Smooth muscle cell (in vitro differentiated cells): ENCODE measurements around the gene CCDC85A. TPM values are rescaled to one million over a fixed set of nuclear protein-coding genes. Genes with fewer than 3 reads are reported as not detected.
A peak's percentile ranks its signal among the peaks of the same experiment; 100 is the strongest.

Source experiments
- DNase-seq: peaks from one replicate; lab custom pipeline; 2025; ENCODE audit not compliant: unreplicated experiment; lab: John Stamatoyannopoulos, UW
- H2AFZ ChIP-seq: fragments of 200-600 bp; sonication (generic); 2 replicates; pipeline ENCODE4 v1.6.0; 2016; ENCODE audit warnings: antibody characterized with exemption, low read depth, mild to moderate bottlenecking
- H3F3A ChIP-seq: fragments of 200-600 bp; sonication (generic); 2 replicates; pipeline ENCODE4 v1.6.0; 2017; ENCODE audit warnings: antibody characterized with exemption, low read depth
- H3K27ac ChIP-seq: fragments of 200-600 bp; sonication (generic); 2 replicates; pipeline ENCODE4 v1.5.1; 2016; ENCODE audit warnings: low read depth, mild to moderate bottlenecking
- H3K27me3 ChIP-seq: fragments of 200-600 bp; sonication (generic); 2 replicates; pipeline ENCODE4 v1.6.1; 2016; ENCODE audit warnings: low read depth, mild to moderate bottlenecking
- H3K36me3 ChIP-seq: fragments of 200-600 bp; sonication (generic); 2 replicates; pipeline ENCODE4 v1.5.1; 2016; ENCODE audit warnings: low read depth
- H3K4me1 ChIP-seq: fragments of 200-600 bp; sonication (generic); 2 replicates; pipeline ENCODE4 v1.5.1; 2016; ENCODE audit warnings: low read depth
- H3K4me2 ChIP-seq: fragments of 200-600 bp; sonication (generic); 2 replicates; pipeline ENCODE4 v1.6.0; 2016; ENCODE audit warnings: mild to moderate bottlenecking
- H3K4me3 ChIP-seq: fragments of 200-600 bp; sonication (generic); 2 replicates; pipeline ENCODE4 v1.5.1; 2016; ENCODE audit warnings: mild to moderate bottlenecking
- H3K79me2 ChIP-seq: fragments of 200-600 bp; sonication (generic); 2 replicates; pipeline ENCODE4 v1.6.0; 2016; ENCODE audit warnings: low read depth, mild to moderate bottlenecking
- H3K9ac ChIP-seq: fragments of 200-600 bp; sonication (generic); 2 replicates; pipeline ENCODE4 v1.6.0; 2016; ENCODE audit warnings: low read depth
- H3K9me3 ChIP-seq: fragments of 200-600 bp; sonication (generic); replicated peaks from 2 replicates; pipeline ENCODE4 v1.5.1; 2016; ENCODE audit warnings: low read depth
- H4K20me1 ChIP-seq: fragments of 200-600 bp; sonication (generic); 2 replicates; pipeline ENCODE4 v1.6.0; 2016; ENCODE audit warnings: low read depth
- WGBS: methylation state at CpG from one replicate; pipeline ENCODE4 v1.1.7; 2016; ENCODE audit warnings: low lambda C conversion rate; 5-methylcytosine and 5-hydroxymethylcytosine counted together
- polyA plus RNA-seq: library from polyadenylated mRNA; unstranded; fragments of >200 nt; fragmentation: Nextera tagmentation; extraction: Ambion mirVana; gene quantifications from 2 replicates; pipeline ENCODE4 v1.2.1, GENCODE V29; 2016
- total RNA-seq: library from RNA; depleted of rRNA; stranded (reverse); fragments of >200 nt; gene quantifications from 2 replicates; pipeline ENCODE4 v1.2.3, GENCODE V29; 2014
- TF ChIP-seq, protein P1 (sequence below): fragments of 200-600 bp; sonication (generic); IDR thresholded peaks from 2 replicates; pipeline ENCODE4 v1.5.1; 2017; ENCODE audit warnings: borderline replicate concordance, mild to moderate bottlenecking, antibody characterized with exemption; ENCODE audit not compliant: insufficient read depth, poor library complexity, severe bottlenecking

The CCDC85A gene
- total and polyA plus RNA-seq, 2 experiments from 2014 or later: 0.67 to 2.1 TPM

DNA sequence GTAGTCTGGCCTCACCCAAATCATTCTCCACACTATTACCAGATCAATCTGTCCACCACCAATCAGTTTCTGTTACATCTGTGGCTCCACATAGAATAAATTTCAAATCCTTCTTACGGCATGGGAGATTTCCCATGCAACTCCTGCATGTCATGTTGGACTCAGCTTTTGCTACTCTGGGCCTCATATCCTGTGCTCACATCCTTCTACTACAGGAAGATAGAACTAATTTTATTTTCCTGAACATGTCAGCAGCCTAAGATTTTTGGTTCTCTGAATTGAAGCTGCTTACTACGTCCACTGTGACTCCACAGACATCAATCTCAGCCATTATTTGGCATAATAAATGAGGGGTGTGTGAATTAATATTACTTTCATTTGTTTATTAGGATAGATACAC, 181.1 kb downstream of the CCDC85A start:
- no peak overlapping the region for H3K4me3 ChIP-seq
- H3K27ac ChIP-seq: no peak overlapping the region
- no peaks in the 10 kb centered on the region for H4K20me1 ChIP-seq
- TF ChIP-seq, protein P1, sequence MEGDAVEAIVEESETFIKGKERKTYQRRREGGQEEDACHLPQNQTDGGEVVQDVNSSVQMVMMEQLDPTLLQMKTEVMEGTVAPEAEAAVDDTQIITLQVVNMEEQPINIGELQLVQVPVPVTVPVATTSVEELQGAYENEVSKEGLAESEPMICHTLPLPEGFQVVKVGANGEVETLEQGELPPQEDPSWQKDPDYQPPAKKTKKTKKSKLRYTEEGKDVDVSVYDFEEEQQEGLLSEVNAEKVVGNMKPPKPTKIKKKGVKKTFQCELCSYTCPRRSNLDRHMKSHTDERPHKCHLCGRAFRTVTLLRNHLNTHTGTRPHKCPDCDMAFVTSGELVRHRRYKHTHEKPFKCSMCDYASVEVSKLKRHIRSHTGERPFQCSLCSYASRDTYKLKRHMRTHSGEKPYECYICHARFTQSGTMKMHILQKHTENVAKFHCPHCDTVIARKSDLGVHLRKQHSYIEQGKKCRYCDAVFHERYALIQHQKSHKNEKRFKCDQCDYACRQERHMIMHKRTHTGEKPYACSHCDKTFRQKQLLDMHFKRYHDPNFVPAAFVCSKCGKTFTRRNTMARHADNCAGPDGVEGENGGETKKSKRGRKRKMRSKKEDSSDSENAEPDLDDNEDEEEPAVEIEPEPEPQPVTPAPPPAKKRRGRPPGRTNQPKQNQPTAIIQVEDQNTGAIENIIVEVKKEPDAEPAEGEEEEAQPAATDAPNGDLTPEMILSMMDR: no peak
- no peaks in the 10 kb centered on the region for H3K9me3 ChIP-seq
- no peak overlapping the region for H3K4me2 ChIP-seq
- no peaks in the 10 kb centered on the region for H3K79me2 ChIP-seq
- H3K36me3 ChIP-seq: no peaks in the 10 kb centered on the region
- H3K27me3 ChIP-seq: no peaks in the 10 kb centered on the region
- H2AFZ ChIP-seq: no peak overlapping the region
- no peaks in the 10 kb centered on the region for H3F3A ChIP-seq
- DNase-seq: no peak
- H3K9ac ChIP-seq: no peak overlapping the region
- no peaks in the 10 kb centered on the region for H3K4me1 ChIP-seq
- WGBS: 97% methylated on average over 2 of the region's 2 CpGs

DNA sequence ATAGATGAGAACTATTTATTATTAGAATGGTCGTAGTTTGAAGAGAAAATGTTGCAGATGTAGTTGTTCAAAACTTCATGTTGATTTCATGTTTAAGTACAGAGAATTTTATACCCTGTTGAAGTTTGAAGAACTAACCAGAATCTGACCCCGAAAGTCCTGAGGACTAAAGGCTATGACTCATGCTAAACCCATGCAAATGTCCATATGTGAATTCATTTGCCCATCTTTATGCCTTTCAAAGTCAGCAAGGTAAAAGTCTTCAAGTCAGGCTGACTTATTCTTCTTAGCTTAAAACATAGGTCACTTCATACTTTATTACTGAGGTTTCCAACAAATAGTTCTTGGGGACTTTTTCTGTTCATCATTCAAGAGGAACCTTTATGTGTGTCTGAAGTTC, 185.5 kb downstream of the CCDC85A start:
- Histone ChIP-seq H2AFZ (no peak overlapping the region), H3K27me3 (no peaks in the 10 kb centered on the region), H3K9ac (no peak overlapping the region), H3K27ac (no peak overlapping the region), H3K4me1 (no peaks in the 10 kb centered on the region), H3K9me3 (no peaks in the 10 kb centered on the region), H4K20me1 (no peaks in the 10 kb centered on the region), H3K4me3 (no peak overlapping the region), H3K79me2 (no peaks in the 10 kb centered on the region), H3K36me3 (no peaks in the 10 kb centered on the region), H3K4me2 (no peak overlapping the region), H3F3A (no peaks in the 10 kb centered on the region)
- TF ChIP-seq, protein P1: no peak
- DNase-seq: no peak
- 79% methylated on average over 2 of the region's 2 CpGs for WGBS

DNA sequence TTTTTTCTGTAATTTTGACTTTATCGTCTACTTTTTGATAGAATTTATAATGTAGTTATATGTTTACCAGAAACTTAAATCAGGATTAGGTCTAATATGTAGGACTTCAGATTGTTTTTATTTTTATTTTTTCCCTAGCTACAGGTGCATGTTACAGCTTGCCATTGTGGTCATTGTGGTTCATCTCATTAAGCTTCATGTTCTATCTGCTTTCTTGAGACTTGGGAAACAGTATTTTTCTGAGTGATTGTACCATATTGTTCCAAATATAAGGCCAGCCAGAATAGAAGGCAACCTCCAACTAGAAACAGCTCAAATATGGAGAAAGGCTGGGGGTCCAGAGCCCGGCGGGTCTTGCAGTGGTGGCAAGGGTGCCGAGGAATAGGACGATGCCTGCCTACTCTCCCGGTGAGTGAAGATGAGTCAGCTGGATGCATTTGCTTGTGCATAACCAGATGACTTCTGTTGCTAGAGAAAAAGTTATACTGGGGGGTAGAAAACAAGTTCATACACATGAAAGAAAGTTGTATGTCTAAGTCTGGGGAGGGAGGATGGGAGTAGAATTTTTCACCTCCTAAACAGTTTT, 188.4 kb downstream of the CCDC85A start:
- Histone ChIP-seq H3K27me3 (no peaks in the 10 kb centered on the region), H3K9me3 (no peaks in the 10 kb centered on the region), H3K4me1 (no peaks in the 10 kb centered on the region), H3K36me3 (no peaks in the 10 kb centered on the region), H3K4me2 (peak overlapping the region; percentile 22), H3F3A (no peaks in the 10 kb centered on the region), H3K9ac (peak overlapping the region; percentile 71), H3K27ac (peak overlapping the region; percentile 78), H3K79me2 (no peaks in the 10 kb centered on the region), H2AFZ (no peak overlapping the region), H4K20me1 (no peaks in the 10 kb centered on the region), H3K4me3 (no peak overlapping the region)
- 74% methylated on average over 6 of the region's 6 CpGs for WGBS
- no peak for DNase-seq
- TF ChIP-seq, protein P1: no peak

DNA sequence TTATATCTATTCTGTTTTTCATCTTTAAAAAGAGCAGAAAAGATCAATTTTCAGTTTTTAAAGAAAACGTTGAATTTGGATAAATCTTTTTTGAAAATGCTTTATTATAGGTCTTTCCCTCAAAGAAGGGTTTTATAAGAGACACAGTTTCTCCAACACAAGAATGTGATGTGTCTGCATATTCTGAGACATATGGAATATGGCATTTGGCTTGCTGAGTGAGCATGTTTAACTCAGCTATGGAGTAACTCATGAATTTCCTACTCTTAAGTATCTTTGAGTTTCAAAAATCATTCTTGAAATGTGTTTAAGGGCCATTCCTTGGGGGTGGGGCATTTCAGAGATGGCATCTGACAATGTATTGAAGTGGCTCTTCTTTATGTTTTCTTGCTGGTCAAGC, 191.5 kb downstream of the CCDC85A start:
- DNase-seq: no peak
- 77% methylated on average over 1 of the region's 1 CpG for WGBS
- TF ChIP-seq, protein P1: no peak
- no peak overlapping the region for H3K4me3 ChIP-seq
- no peaks in the 10 kb centered on the region for H3K4me1 ChIP-seq
- H3K27me3 ChIP-seq: no peaks in the 10 kb centered on the region
- H2AFZ ChIP-seq: no peak overlapping the region
- H3K36me3 ChIP-seq: no peaks in the 10 kb centered on the region
- no peak overlapping the region for H3K27ac ChIP-seq
- H3K9me3 ChIP-seq: no peaks in the 10 kb centered on the region
- no peaks in the 10 kb centered on the region for H4K20me1 ChIP-seq
- H3F3A ChIP-seq: no peaks in the 10 kb centered on the region
- H3K79me2 ChIP-seq: no peaks in the 10 kb centered on the region
- H3K4me2 ChIP-seq: no peak overlapping the region
- no peak overlapping the region for H3K9ac ChIP-seq
